HG03103 (cell line): ENCODE data around the gene LRP8.
"Not testable (repeated sequence)": the region's sequence is repeated elsewhere in the genome, so short reads cannot be mapped to it uniquely, and the experiment has no call there.

ENCODE experiments used
- ATAC-seq: cut with Tn5 transposase; IDR thresholded peaks from one replicate; pipeline ENCODE4 v1.9.1; 2021; ENCODE audit warnings: low read depth; ENCODE audit not compliant: unreplicated experiment

Gene LRP8

DNA sequence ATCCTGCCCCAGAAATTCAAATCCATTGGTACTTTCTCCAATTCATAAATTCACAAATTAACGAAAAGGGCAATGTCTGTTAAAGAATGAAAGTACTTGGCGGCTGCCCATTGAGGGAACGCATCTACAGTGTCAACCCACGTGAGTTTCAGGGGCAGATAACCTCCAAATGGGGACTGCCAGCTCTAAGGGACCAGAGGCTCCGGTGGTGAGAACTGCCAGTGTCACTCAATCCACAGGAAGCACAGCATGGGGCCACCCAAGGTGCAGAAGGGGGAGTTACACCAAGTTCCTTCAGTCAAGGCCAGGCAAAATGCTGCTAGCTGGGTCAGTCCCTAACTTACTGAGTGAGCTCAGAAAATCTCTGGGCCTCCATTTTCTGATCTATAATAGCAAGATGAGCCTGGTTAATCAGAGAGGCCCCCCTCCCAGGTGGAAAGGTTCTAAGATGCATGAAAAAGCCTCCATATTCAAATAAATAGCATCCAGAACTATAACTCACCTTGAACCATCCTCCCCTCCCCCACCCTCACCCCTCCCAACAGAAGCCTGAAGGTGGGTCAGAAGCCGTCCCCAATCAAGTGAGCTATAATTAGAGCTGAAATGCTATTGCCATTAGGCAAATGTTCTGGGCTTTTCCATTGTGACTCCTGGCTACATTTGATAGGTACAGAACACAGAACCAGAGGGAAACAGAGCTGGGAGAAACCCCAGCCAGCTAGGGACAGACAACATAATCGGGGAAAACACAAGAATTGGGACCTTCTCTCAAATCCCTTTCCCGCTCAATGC lies 41.7 kb downstream of the LRP8 start:
- ATAC-seq: no peak

DNA sequence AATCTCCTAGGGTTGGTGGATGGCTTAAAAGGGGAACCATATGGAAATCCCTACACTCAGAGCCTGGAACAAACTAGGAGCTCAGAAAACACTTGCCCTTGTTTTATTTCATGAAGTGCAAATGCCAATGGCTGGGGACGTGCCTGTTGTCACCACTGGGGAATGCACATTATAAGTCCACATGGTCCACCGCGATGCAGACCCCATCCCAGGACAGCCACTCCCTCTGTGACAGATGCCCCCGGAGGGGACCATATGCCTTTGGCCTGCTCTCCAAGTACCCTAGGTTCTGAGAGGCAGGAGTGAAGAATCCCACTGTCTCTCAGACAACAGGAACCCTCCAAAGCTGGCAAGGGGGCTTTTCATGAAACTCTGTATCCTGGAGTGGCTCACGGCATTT lies 42.3 kb downstream of the LRP8 start:
- ATAC-seq: no peak

DNA sequence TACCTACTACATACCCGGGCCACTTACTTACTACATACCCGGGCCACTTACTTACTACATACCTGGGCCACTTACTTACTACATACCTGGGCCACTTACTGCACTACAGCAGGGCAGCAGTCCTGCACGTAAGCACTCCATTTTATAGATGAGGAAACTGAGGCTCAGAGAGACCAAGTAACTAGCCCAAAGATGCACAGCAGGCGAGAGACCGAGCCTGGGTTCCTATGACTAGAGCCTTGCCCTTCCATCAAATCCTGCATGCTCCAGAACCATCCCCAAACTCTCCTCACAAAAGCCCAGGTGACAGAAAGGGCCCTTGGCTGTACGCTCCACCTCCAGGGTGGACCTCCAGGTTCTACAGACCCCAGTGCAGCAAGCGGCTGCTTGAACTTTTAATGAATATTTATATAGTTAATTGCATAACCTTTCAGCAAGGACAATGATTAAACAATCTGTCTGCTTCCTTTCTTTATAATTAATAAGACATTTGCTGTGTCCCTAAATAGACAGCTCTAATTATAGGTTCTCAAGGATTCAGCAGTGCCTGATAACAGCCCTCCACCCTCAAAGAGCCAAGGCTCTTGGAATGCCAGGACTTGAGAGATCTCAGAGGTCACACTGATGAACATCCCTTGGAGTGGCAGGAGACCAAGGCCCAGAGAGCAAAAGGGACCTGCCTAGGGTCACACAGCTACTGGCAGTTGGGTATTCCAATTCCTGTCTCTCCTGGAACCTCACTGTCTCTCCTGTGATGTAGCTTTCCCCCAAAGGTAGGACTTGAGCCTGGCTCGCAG lies 43.4 kb downstream of the LRP8 start:
- ATAC-seq: no peak

DNA sequence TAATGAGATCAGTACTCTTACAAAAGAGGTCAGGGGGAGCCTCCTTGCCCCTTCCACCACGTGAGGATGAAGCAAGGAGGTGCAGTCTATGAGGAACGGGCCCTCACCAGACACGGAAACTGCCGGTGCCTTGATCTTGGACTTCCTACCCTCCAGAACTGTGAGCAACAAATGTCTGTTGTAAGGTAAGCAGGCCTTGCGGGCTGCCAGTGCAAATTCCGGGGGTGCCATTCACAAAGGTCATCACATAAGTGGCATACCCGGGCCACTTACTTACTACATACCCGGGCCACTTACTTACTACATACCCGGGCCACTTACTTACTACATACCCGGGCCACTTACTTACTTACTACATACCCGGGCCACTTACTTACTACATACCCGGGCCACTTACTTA lies 44.7 kb downstream of the LRP8 start:
- not testable (repeated sequence) for ATAC-seq

DNA sequence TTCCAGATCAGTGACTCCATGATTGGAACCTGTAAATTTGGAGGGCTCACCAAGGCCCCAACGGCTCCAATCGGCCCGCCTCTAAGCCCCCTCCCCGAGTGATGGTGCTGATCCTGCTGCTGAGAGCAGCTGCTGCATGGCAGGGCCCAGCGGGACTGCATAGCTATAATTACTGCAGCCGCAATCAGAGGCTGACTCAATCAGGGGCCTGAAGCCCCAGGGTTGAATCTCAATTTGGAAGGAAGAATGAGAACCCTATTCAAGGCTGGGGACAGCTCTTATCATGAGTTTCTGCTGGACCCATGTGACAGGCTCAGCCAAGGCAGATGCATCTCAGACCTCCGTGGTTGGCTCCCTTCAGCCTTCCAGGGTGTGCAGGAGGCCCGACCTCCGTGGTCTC lies 46.7 kb downstream of the LRP8 start:
- ATAC-seq: no peak

DNA sequence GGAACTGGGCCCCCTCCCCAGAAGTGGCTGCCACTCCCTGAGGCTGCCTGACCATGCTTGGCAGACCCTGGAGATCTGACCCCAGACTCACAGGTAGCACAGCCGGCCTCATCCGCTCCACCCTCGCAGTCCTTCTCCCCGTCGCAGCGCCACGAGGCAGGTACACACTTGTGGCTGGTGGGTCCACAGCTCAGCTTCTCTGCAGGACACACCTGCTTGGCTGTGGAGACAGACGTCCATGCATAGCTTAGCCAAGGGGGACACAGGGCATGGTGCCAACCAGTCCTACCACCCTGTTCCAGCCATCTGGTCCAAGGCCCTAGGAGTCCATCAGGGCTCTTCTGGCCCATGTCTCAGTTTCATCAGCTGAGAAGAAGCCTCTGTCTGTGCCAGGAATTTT lies 47.4 kb downstream of the LRP8 start:
- ATAC-seq: no peak

DNA sequence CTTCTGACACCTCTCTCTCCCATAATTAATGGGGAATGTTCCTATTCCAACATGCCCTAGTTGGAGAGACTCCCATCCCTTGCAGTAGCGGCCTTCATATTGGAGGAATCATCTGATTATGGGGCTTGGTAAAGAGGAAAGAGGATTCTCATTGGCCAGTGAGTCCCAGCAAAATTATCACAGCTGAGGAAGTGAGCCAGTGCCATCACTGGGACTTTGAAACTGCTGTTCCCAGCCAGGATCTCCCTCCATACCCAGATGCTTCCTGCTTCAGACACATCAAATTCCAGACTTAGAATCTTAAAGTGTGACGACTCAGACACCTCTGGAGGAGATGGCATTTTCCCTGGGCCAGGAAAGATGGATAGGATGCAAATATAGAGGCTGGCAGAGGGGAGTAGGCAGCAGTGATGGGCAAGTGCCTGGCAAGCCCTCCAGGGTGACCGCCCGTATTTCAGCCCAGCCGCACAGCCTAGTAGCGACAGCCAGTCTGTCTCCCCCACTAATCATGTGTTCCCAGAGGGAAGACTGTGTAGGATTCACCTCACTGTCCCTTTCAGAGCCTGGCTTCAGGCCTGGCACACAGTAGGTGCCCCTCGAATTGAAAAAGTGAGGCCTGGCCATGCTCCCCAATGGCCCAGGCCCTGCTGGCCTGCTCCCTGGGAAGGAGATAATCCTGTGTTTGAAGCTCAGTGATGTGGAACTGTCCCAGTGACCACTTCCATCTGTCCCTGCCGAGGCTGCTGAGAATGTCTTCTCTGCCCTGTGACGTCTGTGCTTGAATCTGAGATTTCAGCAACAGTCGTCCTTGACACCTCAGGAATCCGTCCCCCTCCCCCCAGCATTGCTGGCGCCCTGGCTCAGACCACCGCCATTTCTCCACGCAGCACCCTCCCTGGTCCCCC lies 48.3 kb downstream of the LRP8 start:
- no peak for ATAC-seq

DNA sequence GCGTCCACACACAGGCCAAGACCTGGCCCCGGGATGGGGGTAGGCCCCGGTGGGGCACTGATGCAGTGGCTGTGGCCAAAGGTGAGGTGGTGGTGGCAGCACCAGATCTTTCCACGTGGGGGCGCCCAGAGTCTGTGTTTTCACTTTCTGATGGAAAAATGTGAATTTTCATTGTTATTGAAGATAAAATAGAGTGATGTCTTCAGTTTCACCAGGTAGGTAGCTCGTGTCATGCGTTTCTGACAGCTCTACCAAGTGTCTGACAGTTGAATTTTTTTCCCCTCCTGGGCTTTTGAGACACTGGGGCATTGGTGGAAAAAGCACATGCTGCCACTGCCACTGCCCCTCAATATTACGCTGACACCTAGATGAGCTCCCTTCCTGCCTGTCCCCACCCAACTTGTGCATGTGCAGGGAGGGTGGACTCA lies 49.6 kb downstream of the LRP8 start:
- no peak for ATAC-seq

DNA sequence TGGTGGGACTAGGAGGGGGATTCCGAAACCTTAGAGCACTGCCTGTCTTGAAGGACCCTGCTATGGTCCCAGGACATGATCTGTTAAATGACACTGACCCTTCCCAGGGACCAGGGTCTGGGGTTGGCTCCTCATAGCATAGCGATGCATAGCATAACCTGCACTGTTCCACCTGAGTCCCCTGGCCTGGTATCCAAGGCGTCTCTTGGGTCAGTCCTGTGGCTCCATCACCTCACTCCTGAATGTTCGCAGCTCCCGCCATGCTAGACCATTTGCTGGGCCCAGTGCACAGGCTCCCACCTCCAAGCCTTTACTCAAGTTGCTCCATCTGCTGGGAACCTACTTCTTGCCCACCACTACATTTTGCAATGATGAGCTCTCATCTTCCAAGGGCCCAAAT lies 50.5 kb downstream of the LRP8 start:
- no peak for ATAC-seq

DNA sequence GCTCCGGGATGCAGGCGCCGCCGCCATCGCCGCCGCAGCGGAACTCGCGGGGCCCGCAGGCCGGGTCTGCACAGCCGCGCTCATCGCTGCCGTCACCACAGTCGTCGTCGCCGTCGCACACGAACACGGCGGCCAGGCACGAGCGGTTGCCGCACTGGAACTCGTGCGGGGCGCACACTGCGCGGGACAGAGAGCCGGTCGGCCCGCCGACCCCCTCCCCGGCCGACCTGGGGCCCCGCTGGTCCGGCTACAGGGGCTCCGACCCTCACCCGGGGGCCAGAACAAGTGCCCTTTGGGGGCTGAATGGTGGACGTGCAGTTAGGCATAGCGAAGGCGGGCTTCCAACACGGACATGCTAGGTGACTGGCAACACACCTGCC lies 51.0 kb downstream of the LRP8 start:
- ATAC-seq: no peak

DNA sequence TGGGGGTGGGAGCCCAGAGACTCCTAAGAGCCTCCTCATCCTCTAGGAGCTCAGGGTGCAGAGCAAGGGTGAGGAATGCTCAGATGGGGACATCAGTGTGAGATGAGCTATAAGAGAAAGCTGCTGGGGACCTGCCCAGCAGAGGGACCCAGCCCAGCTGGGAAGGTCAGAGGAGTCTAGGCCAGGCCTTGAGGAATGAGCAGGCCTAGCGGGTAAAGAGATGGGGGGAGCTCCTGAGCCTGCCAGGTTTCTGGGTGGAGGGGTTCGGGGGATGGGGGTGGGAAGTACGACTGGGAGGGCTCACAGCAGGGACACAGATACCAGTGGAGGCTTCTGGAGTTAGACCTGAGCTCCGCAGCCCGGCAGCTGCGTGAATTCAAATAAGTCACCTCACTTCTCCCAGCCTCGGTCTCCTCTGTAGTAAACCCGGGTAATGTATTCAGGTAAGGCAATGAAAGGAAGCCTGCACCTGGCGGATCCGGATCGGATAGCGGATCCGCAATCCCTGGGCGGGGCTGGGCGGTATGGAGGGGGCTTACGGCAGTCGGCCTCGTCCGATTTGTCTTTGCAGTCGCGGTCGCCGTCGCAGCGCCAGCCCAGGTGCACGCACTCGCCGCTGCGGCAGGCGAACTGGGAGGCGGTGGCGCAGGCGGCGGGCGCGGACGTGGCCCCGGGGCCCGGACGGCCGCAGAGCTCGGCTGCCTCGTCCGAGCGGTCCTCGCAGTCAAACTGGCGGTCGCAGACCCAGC lies 51.5 kb downstream of the LRP8 start:
- ATAC-seq: no peak

DNA sequence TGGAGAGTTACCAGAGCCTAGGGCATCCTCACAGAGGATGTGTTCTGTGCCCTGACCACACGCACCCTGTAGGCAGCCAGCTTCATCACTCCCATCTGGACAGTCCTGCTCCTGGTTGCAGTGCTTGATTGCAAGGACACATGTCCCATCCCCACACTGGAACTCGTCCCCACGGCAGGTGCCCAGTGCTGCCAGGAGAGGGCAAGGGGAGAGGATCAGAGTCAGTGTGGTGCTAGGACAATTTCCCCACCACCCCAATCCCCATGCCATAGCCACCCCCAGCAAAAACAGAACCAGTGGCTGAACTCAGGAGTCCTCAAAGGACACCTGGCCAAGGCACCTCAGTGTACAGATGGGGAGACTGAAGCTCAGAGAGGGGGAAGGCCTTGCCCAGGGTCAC lies 52.3 kb downstream of the LRP8 start:
- ATAC-seq: no peak

DNA sequence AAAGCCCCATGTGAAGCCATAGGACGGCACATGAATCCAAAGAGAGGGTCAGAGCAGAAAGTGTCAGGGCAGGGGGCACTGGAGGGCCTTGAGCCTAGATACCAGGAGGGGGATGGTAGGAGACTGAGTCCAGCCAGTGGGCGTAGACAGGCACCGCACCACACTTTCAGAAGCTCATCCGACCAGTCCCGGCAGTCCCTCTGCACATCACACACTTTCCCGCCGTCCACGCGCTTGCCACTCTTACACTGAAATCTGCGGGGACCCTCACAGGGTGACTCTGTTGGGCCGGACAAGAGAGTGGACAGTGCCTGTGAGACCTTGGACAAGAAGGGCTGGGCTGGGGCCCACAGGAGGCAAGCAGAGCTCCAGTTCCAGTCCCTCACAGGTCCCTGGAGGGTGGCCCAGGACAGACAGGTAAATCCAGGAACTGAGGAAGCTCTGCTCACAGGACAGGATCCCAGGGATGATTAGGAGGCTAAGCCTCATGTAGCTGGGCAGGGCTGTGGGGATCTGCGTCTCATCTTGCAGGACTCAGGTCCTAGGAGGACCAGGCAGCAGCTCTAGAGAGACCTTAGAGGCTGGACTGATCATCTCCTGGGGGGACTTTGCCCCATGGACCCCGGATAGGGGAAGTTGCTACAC lies 53.2 kb downstream of the LRP8 start:
- no peak for ATAC-seq

DNA sequence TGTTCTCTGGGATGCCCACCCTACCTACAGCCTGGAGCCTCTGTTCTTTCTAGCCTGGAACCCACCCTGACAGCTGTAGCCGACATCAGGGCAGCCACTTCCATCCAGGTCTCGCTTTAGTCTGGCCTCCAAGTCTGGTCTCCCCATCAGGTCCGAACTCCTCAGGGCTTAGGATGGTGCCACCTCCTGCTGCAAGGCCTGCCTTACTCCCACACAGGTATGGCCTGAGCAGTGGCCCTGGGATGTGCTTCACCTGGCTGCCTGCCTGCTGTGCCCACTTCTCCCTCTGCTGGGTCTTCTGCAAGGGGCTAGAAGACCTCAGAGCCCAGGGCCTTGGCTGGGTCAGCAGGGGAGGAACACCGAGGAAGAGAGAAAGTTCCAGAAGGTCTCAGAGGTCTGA lies 53.8 kb downstream of the LRP8 start:
- no peak for ATAC-seq

DNA sequence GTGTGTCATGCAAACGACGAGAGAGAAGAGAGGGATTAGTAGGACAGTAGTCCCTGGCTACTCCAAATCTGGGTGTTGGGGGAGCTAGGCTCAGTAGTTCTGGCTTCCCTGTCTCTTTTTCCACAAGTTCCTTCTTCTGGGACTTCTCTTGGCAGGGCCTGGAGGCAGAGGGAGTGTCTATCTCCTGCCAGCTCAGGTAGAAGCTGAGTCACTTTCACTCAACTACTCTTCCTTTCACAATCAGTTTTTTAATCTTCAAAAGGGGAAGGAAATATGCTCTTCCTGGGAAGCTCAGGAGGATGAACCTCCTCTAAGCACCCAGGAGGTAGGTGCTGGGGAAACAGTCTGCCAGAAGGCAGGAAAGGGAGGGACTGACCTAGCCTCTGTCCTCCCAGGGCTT lies 54.3 kb downstream of the LRP8 start:
- no peak for ATAC-seq

DNA sequence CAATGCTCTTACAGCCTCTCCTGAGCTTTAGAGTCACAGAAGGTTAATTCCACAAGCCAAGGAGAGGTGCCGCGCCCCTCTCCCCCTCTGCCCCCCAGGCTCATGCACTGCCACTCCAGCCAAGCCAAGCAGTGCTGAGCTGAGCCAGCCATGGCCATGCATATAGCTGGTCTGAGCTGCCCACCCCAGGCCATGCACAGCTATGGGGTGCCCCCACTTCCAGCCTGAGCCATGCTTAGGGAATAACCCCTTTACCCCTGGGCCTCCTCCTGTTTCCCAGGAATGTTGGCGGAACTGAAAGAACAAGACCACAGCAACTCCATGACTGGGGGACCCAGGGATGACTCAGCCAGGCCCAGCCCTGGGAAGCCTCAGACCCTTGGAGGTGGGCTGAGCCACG lies 55.5 kb downstream of the LRP8 start:
- no peak for ATAC-seq

DNA sequence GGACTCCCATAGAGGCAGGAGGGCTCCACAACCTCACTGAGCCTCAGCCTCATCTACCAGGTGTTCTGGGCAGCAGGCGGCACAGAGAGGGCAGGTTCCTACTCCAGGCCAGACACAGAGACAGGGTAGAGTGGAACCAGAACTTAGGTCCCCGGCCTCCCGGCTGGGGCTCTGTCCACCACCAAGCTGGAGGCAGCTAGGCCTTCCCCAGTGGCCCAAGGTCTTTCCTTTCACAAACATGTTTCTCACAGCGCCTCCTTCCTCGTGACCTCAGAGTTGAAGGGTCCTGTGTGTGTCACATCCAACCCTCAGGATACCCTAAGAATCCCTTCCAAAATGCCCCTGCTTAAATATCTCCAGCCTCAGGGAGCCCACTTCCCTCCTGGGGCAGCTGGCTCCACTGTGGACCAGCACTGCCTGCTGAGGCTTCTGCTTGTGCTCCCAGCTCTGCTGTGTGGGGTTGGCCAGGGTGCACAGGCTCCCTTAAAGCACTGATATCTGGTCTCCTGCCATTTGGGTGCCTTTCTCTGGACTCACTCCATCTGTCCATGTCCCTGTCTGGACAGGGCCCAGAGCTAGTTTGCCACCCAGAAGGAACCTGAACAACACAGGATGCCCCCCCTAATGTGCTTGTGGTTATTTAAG lies 56.3 kb downstream of the LRP8 start:
- ATAC-seq: no peak

DNA sequence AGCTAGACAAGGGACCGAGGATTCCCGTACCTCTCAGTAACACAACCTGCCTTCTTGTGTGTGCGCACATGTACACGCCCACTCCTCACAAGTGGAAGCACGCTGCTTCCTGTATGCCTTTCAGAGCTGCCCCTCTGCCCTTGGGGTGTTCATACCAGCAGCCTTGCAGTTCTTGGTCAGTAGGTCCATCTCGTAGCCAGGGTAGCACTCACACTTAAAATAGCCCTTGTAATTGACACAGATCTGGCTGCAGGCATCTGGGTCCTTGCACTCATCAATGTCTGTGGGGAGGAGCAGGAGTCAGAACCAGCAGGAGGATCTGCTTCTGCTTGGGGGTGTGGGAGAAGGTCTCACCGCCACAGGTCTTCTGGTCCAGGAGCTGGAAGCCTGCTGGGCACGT lies 57.0 kb downstream of the LRP8 start:
- no peak for ATAC-seq

DNA sequence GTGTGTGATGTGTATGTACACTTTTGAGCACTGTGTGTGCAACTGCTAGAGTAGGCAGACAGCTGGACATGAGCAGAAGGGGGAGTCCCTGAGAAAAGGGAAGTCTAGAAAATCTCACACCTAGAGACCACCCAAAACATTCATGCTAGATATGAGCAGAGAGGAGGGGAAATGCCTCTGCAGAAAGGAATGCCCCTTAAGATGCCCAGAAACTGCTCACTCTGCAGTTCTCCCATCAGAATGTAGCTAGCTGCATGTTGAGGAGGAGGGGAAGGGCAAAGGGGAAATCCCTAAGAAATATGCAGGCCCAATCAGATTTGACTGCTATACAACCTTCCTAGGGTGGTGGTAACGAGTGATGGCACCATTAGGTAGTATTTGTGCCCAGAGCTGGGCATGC lies 57.8 kb downstream of the LRP8 start:
- no peak for ATAC-seq
